RKO (cell line): ENCODE data around the gene SEMA6B.

Experiments
- DNase-seq: peaks from one replicate; pipeline ENCODE4 v3.0.0-alpha.2; 2016; ENCODE audit warnings: low spot score

The SEMA6B gene

DNA sequence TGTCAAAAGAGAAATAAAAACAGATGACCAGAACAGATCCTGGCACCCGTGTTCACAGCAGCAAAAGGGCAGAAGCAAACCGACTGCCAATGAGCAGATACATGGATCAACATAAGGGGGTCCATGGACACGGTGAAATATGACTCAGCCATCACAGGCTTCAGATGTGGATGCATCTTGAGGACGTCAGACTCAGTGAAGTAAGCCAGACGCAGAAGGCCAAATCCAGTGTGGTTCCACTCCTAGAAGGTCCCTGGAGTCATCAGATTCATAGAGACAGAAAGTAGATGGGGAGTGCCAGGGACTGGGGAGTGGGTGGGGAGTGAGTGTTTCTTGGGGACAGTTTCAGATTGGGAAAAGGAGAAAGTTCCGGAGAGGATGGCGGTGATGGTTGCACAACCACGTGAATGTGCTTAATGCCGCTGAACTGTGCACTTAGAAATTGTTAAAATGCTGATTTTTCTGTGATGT is 28.8 kb upstream of the SEMA6B start:
- DNase-seq, result no peak

DNA sequence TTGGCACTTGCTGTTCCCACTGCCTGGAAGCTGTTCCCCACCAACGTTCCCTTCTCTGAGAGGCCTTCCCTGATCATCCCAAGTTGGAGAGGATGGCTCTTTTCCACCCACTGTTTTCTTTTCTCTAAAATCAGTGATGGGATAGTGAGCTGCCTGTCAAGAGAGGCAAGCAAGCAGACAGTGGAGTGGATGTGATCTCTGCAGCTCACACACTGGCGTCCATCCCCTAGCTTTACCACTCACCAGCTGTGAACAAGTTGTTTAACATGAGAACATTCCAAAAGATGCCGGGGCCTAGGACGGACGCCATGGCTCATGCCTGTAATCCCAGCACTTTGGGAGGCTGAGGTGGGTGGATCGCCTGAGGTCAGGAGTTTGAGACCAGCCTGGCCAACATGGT is 28.0 kb upstream of the SEMA6B start:
- DNase-seq, result no peak

DNA sequence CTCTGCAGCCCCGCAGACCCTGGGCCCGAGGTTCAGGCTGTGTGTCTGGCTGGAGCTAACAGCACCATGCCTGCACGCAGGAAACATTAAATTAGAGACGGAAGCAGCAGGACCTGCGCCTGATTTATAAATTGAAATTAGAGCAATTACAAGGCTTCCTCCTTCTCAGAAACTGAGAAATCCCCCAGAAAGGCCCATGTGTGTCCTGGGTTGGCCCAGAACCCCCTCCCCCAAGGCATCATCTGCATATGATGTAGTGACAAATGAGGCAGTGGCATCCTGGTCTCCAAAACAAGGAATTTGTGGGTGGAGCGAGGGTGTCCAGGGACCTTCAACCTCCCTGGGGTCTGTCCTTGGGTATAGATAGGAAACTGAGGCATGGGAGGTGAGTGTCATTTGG is 27.2 kb upstream of the SEMA6B start:
- DNase-seq, result no peak

DNA sequence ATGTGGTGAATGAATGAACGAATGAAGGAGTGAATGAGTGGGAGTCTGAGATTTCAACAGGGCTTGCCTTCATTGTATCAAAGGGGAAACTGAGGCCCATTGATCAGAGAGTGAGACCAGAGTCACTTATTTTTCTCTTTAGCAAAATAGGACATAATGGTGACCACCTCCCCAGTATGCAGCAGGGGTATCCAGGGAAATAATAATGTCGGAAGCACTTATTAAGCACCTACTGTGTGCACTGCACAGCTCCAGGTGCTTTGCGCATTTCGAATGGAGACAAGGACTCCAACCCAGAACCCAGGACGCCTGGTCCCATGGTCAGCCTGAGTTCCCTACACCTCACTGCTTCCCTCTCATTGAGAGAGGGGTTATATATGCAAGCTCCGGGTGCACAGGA is 26.8 kb upstream of the SEMA6B start:
- no peak for DNase-seq

DNA sequence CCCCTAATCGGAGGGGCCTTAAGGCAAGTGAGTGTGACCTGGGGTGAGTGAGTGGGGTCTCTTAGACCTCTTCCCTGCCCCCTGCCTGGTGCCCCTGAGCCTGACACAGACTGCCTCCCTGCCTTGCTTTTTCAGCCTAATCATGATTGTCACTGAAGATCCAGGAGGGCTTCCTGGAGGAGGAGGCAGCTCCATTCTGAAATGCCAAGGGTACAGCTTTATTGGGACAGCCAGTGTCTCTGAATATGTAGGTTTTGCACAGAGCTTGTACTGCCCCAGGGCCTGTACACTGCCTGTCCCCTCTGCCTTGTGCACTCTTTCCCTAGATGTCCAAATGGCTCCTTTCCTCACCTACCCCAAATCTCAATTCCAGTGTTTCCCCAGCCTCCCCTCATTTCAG is 26.1 kb upstream of the SEMA6B start:
- DNase-seq, result no peak

DNA sequence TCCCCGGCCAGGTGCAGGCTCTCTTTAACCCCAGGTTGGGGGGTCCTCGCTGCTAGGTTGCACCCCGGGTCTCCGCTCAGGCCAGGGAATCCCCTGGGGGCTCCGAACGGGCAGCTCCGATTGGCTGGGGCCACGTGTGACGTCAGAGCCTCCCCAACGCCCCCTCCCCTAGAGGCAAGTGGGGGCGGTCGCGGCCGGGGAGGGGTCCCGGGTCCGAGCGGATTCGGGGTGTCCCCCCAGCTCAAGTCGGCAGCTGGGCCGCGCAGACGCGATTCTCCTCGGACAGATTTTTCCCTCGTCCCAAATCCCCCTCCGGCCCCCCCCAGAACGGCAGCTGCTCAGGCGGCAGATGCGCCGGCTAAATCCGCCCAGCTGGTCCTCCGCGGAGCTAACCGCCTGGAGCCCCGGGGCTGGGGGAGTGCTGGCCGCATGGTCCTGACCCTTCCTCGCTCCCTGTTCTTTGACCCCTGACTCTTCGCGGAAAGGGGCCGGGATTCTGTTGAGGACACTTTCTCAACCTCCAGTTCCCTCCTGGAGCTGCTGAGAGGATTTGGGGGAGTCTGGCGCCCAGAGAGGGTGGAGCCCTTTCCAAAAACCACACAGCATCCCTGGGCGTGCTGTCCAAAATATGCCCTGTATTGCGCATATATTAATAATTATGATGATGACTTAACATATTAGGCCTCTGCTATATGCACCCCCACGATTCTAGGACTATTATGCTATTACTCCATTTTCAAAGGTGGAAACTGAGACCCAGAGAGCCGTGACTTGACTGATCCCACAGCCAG is 25.4 kb upstream of the SEMA6B start:
- DNase-seq, result no peak

DNA sequence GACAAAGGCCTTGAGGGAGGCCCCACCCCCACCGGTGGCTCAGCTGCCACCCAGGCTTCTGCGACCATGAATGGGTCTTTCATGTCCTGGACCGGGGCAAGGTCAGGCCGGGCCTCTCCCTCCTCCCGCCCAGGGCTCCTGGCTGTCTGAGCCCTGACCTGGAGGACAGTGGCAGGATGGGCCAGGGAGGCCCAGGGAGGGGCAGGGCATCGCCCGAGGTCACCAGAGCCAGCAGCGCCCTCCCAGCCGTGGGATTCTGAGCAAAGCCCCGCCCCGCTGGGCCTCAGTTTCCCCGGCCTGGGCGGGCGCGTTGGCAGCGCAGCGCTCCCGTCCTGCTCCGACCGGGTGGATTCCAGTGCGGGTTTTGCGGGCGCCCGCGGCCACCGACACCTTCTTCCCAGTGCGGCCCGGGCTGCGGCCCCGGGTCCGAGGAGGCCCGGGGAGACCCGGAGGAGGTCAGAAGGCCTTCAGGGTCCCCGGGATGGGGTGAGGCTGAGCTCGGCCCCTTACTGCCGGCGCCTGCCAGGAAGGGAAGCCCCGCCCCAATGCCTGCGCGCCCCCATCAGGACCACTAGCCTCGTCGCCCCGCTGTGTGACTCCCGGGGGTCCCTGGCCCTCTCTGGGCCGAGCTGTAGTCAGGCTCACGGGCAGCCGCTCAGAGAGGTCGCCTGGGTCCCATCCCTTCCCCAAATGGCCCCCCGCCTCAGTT is 24.6 kb upstream of the SEMA6B start:
- DNase-seq, result no peak

DNA sequence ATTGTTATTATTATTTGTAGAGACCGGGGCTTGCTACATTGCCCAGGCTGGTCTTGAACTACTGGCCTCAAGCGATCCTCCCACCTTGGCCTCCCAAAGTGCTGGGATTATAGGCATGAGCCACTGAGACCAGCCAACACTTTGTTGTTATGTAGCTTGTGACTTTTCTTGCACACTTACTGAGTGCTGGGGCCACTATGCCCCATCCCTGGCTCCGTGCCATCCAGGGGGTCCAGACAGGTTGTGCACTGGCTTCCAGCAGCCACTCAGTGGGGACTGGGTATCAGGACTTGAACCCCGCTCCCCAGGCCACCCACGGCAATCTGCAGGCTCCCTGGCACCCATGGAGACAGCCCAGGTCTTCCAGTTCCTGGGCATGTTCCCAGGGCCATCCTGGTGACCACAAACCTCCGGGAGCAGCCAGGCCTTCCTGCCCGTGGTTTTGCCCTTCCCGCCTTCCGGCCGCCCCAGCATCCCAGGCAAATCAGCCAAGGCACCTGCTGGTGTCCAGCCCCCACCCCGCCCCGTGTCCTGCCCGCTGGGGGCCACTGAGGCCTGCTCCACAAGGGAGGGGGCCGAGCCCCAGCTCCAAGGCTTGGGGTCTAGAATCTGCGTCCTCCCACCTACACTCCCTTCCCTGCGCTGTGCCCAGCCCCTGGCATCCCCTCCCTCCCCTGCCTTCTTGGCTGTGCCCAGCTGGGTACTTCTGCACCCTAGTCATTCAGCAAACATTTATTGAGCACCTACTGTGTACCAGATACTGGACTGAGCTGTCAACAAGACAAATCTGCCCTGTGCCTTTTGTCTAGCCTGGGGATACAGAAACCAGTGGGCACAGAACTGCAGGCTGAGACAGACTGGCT is 23.7 kb upstream of the SEMA6B start:
- no peak for DNase-seq

DNA sequence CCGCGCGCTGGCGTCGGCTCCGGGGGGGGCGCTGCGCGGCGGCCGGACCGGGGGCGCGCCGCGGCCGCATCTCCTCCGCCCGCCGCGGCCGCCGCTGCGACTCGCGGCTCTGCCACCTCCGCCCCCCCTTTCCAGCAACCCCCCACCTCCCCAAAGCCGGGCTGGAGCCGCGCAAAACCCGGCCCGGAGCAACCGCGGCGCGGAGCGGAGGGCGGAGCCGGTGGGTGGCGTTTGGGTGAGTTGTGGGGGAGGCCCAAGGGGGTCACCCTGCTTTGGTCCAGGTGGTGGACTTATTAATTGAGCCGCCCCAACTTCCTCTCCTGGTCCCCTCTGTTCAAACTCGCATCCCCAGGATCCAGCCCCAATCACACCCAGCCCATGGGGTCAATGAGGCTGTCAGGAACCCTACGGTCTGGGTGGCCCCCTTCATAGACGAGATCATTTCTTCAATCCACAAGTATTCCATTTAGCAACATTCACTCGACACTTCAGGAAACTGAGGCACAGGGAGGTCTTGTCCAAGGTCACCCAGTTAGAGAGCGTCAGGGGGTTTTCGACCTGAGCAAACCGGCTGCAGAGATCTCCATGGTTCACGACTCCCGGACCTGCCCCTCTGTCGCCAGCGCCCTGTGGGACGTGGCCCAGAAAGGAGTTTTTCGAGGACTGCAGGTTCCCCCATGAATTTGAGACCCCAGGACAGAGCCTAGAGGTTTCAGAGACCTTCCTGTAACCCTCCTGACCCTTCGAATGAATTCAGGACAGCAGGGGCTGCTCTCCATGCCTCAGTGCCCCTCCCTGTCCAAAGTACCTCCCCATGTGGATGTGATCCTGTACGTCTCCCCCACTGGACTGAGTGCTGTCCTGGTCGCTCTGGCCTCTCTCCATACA is 22.4 kb upstream of the SEMA6B start:
- peak; percentile 55 for DNase-seq

DNA sequence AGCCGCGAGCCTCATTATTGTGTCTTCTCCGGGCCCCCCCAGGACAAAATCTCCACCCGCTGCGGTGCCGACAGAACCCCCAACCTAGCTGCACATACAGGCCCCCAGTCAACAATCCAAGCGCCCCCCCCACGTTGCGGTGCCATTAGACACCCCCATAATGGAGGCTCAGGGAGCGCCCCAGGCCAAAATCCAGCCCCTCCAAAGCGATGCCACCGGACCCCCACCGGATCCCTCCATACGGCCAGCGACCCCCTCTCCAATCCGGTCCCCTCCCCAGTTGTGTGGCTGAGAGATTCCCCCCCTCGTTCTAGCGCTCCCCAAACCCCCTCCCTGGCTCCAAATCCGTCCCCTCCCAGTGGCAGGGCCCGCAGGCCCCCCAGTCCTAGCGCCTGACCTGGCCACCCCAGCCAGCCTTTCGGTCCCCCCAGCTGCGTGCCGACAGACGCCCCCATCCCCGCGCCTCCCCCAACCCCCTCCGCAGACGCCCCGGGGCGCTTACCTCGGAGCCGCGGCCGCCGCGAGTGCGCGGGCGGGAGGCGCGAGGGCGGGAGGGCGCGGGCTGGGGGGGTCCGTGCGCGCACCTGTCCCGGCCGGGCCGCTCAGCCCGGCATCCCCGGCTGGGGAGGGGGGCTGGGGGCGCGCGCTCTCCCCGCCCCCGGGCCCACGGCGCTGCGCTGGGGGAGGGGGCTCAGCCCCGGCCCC is 21.6 kb upstream of the SEMA6B start:
- DNase-seq, result no peak

DNA sequence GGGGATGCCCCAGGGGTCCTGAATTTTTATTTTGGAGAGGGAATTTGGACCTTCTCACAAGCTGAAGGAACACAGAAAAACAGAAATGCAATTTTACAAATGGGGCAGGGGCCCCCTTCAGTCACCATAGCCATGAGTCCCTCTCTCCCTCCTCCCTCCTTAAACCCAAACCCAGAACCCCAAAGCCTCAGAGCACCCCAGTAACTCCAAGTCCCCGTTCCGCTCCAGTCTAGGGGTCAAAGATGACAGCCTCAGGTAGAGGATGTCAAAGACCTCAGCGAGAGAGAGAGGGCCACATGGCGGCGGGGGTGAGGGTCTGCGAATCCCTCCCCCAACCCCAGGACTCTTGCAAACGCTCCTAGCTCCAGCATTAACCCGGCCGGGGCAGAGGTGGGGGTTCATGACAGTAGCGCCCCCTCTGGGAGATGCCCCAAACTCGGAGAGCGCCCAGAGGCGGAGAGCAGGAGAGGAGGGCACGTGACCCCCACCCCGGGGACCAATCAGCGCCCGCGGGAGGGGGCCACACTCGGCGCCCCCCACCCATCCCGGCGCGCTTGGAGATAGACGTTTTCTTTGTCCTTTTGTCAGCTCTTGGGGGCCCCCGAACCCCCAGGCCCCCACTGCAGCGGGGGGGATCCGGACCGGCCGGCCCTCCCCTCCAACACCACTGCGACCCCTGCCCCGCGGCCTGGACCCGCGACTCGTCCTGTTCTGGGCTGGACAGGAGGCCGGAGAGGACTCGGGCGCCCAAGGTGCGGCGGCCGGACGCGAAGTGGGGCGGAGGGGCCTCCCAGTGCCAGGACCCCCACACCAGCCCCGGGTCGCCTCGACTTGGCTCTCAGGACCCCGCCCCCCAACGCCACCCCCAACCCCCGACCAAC is 20.8 kb upstream of the SEMA6B start:
- no peak for DNase-seq

DNA sequence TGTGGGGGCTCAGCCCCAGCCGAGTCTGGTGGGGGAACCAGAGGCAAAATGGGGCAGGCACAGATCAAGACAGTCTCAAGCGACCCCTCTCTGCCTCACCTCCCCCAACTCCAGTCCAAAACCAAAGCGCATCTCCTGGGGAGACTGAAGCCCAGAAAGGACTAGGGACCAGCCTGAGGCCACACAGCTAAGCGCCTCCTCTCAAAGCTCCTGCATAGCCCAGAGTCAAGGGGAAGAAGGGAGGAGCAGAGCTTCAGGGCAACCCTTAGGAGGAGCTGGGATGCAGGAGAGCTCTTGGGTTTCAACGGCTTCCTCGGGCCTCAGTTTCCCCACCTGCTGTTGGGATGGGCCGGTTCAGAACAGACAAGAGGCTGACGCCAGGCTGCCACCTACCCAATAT is 19.9 kb upstream of the SEMA6B start:
- DNase-seq, result no peak

DNA sequence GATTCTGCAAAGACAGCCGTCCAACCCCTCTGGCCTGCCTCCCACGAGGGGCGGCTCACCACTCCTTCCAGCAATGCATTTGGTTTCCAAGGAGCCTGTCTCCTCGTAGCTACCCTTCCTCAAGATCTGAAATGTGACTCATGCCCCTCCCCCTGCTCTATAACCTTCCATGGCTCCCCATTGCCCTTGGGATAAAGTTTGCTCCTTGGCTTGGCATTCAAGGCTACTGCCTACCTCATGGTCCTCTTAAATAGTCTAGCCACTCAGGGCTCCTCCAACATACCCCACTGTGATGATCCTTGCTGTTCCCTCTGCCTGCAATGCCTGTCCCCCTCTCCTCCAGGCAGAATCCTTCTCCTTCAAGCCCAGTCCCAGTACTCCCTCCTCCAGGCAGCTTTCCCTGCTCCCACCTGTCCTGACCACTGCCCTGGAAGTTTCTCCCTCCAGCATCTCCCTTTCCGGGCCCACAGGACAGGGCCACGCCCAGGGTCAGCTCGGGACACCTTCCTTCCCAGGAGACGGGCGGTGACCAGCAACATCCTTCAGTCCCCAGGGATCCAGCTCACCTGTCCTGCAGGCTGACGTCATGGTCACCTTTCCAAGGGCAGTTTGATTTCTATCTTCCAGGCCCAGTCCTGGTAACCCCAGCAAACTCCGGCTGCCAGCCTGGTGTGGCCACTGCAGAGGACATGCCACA is 19.2 kb upstream of the SEMA6B start:
- no peak for DNase-seq

DNA sequence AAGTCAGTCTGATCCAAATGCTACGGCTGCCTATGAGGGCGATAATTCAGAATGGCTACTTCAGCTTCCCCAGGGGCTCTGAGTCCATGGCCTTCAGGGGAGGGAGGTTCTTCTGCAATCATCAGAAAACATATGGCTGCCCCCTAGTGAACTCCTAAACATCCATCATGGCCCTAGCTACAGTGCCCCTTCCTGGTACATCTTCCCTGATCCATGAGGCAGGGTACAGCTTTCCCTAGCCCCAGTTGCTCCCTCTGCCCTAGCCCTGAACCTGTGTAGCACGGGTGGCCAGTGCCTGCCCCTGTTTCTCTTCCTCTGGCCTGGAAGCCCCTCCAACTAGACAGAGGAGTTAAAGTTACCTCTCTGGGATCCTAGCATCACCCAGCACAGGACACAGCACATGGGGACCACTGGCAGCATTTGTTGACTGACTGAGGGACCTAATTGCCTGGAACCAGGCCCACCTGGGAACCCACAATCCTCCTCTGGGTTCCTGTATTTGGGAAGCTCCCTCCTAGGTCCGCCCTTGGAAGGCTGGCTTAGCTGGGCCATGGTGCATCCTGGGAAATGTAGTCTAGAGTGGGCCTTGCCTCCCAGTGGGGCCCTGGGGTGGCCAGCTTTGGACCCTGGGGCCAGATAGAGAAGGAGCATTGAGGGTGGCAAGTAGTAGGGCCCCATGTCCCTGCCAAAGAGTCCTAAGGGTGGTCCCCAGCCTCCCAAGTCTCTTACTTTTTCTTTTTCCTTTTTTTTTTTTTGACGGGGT is 17.7 kb upstream of the SEMA6B start:
- DNase-seq, result peak; percentile 54

DNA sequence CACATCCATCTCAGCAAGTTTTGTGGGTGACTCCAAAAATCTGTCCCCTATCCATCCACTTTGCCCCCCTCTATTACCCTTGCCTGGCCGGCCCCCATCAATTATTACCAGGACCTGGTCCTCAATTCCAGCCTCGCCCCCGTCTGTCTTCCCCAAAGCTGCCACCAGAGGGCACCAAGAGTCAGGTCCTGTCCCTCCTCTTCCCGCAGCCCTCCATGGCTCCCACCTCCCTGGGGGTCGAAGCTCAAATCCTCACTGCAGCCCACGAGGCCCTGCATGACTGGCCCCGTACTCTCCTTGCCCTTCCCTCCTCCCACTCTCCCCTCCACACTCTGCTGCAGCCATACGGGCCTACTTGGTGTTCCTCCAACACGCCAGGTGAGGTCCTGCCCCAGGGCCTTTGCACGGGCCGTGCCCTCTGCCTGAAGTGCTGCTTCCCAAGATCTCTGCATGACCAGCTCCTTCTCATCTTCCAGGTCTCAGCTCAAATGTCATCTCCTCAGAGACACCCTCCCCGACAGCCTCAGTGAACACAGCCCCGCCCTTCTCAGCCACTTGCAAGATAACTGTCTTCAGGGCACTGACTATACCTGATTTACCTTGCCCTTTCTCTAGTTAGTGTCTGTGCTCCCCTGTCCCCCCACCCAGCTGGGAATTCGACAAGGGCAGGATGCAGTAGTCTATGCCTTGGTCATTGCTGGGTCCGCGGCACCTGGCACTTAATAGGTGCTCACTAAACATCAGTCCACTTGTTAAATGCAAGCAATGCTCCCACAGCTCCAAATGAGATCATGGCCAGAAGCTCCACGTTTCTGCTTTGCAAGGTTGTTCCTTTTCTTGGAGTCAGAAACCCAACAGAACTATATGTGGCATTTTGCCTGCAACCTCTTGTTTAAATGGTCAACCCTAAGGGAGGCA is 16.8 kb upstream of the SEMA6B start:
- DNase-seq, result no peak

DNA sequence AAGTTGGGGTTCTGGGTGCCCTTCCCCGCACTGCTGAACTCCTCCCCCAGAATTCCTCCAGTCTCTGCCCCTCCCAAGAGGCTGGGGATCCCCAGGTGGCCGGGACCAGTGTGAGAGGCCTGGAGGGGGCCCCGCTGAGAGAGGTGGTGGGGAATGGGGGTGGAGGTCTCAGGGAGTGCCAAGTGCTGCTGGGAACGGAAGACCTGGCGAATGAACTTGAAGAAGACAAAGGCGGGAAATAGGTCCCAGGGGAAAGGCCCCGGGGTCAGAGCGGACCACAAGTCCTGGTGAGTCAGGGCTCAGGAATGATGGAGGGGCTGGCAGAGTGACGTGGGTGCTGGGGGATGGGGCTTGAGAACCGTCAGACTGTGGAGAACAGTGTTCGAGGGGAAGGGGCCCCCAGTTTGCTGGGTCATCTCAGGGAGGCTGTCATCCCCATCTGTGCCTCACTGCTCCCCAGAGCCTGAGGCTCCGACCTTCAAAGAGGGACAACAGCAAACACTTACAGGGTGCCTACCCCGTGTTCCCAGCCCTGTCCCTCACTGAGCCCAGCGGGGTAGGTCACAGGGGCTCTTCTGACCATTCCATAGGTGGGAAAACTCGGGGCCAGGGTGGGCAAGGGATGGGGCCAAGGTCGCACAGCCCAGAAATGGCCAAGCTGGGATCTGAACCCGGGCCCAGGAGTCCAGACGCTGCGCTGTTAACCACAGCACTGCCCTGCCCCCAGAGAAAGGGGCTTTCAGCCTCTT is 16.0 kb upstream of the SEMA6B start:
- DNase-seq, result peak; percentile 62

DNA sequence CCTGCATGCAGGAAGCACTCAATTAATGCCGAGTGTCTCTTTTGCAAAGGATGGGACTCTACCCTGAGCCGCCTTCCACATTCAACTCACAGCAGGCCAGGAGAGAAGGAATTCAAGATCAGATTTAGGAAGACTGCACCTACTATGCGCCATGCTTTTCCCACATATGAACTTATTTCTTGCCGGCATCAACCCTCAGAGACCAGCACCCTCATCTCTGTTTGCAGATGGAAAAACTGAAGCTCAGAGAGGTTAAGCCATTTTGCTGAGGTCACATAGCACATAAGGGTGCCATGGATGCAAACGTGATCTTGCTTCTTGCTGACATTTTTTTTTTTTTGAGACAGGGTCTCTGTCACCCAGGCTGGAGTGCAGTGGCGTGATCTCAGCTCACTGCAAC is 14.2 kb upstream of the SEMA6B start:
- no peak for DNase-seq
